Measurements from ENCODE around the gene EYS. TPM values are rescaled to one million over a fixed set of nuclear protein-coding genes. Genes with fewer than 3 reads are reported as not detected.
A peak's percentile ranks its signal among the peaks of the same experiment; 100 is the strongest.

EYS gene
- total and polyA plus RNA-seq, 2 of the 13 experiments (the other 11 are each of a cell fraction or from before 2014, with no cell fraction given), result 0.04 to 0.07 TPM

GRCh38 chr6:64084185-64084663 is 1622.8 kb downstream of the EYS start (continued):
- peak; percentile 62; the same call in 1 of the 2 replicates for TF ChIP-seq AHDC1 (CRISPR knock-in tag; IDR thresholded peaks at IDR 0.05; ENCODE audit: borderline replicate concordance)
- TF ChIP-seq TBX2 (CRISPR knock-in tag; IDR thresholded peaks at IDR 0.05; ENCODE audit: borderline replicate concordance), result no peak; the same call in 1 of the 2 replicates
- no peak for TF ChIP-seq ZNF576 (CRISPR knock-in tag; IDR thresholded peaks at IDR 0.05)
- TF ChIP-seq ZNF513 (CRISPR knock-in tag; conservative IDR thresholded peaks at IDR 0.05), result no peak
- TF ChIP-seq ZNF3 (CRISPR knock-in tag; IDR thresholded peaks at IDR 0.05), result no peak
- TF ChIP-seq TP53 (CRISPR knock-in tag; conservative IDR thresholded peaks at IDR 0.05), result no peak
- no peak for TF ChIP-seq KDM3A (CRISPR knock-in tag; IDR thresholded peaks at IDR 0.05; ENCODE audit: low read depth)
- TF ChIP-seq ZSCAN5A (CRISPR knock-in tag; IDR thresholded peaks at IDR 0.05; ENCODE audit: borderline replicate concordance), result no peak
- TF ChIP-seq SP140L (CRISPR knock-in tag; IDR thresholded peaks at IDR 0.05; ENCODE audit: borderline replicate concordance), result no peak
- no peak for TF ChIP-seq GTF3A (CRISPR knock-in tag; conservative IDR thresholded peaks at IDR 0.05)
- no peak for TF ChIP-seq FOXA1 (IDR thresholded peaks at IDR 0.05)
- TF ChIP-seq FOXA1 (CRISPR knock-in tag; IDR thresholded peaks at IDR 0.05), result peak; percentile 81
- TF ChIP-seq TCF7 (IDR thresholded peaks at IDR 0.05; ENCODE audit: low read depth), result peak; percentile 81
- no peak for TF ChIP-seq CBX1 (IDR thresholded peaks at IDR 0.05; ENCODE audit: low read depth)
- TF ChIP-seq THAP8 (CRISPR knock-in tag; IDR thresholded peaks at IDR 0.05; ENCODE audit: borderline replicate concordance), result no peak
- peak; percentile 47; the same call in 1 of the 2 replicates for TF ChIP-seq ZBTB20 (CRISPR knock-in tag; IDR thresholded peaks at IDR 0.05; ENCODE audit: borderline replicate concordance, low read depth)
- no peak for TF ChIP-seq ZNF782 (CRISPR knock-in tag; IDR thresholded peaks at IDR 0.05; ENCODE audit: borderline replicate concordance)
- TF ChIP-seq XBP1 (CRISPR knock-in tag; IDR thresholded peaks at IDR 0.05), result no peak
- TF ChIP-seq SNAPC2 (CRISPR knock-in tag; IDR thresholded peaks at IDR 0.05), result no peak
- no peak for TF ChIP-seq KAT7 (CRISPR knock-in tag; IDR thresholded peaks at IDR 0.05; ENCODE audit: borderline replicate concordance)
- TF ChIP-seq PLSCR1 (CRISPR knock-in tag; IDR thresholded peaks at IDR 0.05; ENCODE audit: borderline replicate concordance), result no peak

All from HepG2 (cell line).